Measurements from ENCODE around the gene SEMA3C. TPM values are rescaled to one million over a fixed set of nuclear protein-coding genes. Genes with fewer than 3 reads are reported as not detected.

Gene SEMA3C
- total RNA-seq, 2 experiments from 2014 or later = not detected

- H3K27ac Mint-ChIP-seq = no peak overlapping the region
- H3K27me3 Mint-ChIP-seq = no peaks in the 10 kb centered on the region
- H3K36me3 Mint-ChIP-seq = no peaks in the 10 kb centered on the region
- POLR2A ChIA-PET = no interaction called here
- H3K4me1 Mint-ChIP-seq (ENCODE audit: low read depth) = no peaks in the 10 kb centered on the region
- no peak overlapping the region for H3K4me3 Mint-ChIP-seq
- H3K9me3 Mint-ChIP-seq = peaks cover 4% of the 10 kb centered on the region
- intact Hi-C loops (cut with micrococcal nuclease) = no loop called here
- CTCF ChIA-PET = no interaction called here
- no peak for DNase-seq
These were observed 45.7 kb downstream of the SEMA3C start for GRCh38 chr7:80873140-80873539.

GRCh38 chr7:80871228-80871627 lies 47.6 kb downstream of the SEMA3C start:
- ChIA-PET CTCF (no interaction called here), POLR2A (no interaction called here)
- H3K4me3 Mint-ChIP-seq = no peak overlapping the region
- no peaks in the 10 kb centered on the region for H3K4me1 Mint-ChIP-seq (ENCODE audit: low read depth)
- H3K36me3 Mint-ChIP-seq = no peaks in the 10 kb centered on the region
- peaks cover 6% of the 10 kb centered on the region for H3K9me3 Mint-ChIP-seq
- no peaks in the 10 kb centered on the region for H3K27me3 Mint-ChIP-seq
- DNase-seq = no peak
- intact Hi-C loops (cut with micrococcal nuclease) = no loop called here
- no peak overlapping the region for H3K27ac Mint-ChIP-seq

GRCh38 chr7:80870813-80871212 lies 48.0 kb downstream of the SEMA3C start:
- peaks cover 6% of the 10 kb centered on the region for H3K9me3 Mint-ChIP-seq
- H3K27me3 Mint-ChIP-seq = no peaks in the 10 kb centered on the region
- H3K4me1 Mint-ChIP-seq (ENCODE audit: low read depth) = no peaks in the 10 kb centered on the region
- no peak overlapping the region for H3K4me3 Mint-ChIP-seq
- H3K27ac Mint-ChIP-seq = no peak overlapping the region
- no peak for DNase-seq
- intact Hi-C loops (cut with micrococcal nuclease) = no loop called here
- no peaks in the 10 kb centered on the region for H3K36me3 Mint-ChIP-seq
- CTCF ChIA-PET = no interaction called here
- POLR2A ChIA-PET = no interaction called here

- no peaks in the 10 kb centered on the region for H3K4me1 Mint-ChIP-seq (ENCODE audit: low read depth)
- ChIA-PET POLR2A (no interaction called here), CTCF (no interaction called here)
- intact Hi-C loops (cut with micrococcal nuclease) = no loop called here
- H3K9me3 Mint-ChIP-seq = peaks cover 6% of the 10 kb centered on the region
- no peaks in the 10 kb centered on the region for H3K27me3 Mint-ChIP-seq
- no peak overlapping the region for H3K27ac Mint-ChIP-seq
- DNase-seq = no peak
- no peaks in the 10 kb centered on the region for H3K36me3 Mint-ChIP-seq
- no peak overlapping the region for H3K4me3 Mint-ChIP-seq
These were observed 48.8 kb downstream of the SEMA3C start for GRCh38 chr7:80869821-80870751.

GRCh38 chr7:80869106-80869784 lies 49.6 kb downstream of the SEMA3C start:
- no peaks in the 10 kb centered on the region for H3K27me3 Mint-ChIP-seq
- ChIA-PET CTCF (no interaction called here), POLR2A (no interaction called here)
- no peaks in the 10 kb centered on the region for H3K36me3 Mint-ChIP-seq
- H3K27ac Mint-ChIP-seq = no peak overlapping the region
- DNase-seq = no peak
- no peaks in the 10 kb centered on the region for H3K4me1 Mint-ChIP-seq (ENCODE audit: low read depth)
- H3K4me3 Mint-ChIP-seq = no peak overlapping the region
- peaks cover 6% of the 10 kb centered on the region for H3K9me3 Mint-ChIP-seq
- intact Hi-C loops (cut with micrococcal nuclease) = no loop called here

GRCh38 chr7:80868566-80868965 lies 50.3 kb downstream of the SEMA3C start:
- H3K4me1 Mint-ChIP-seq (ENCODE audit: low read depth) = no peaks in the 10 kb centered on the region
- peaks cover 6% of the 10 kb centered on the region for H3K9me3 Mint-ChIP-seq
- intact Hi-C loops (cut with micrococcal nuclease) = no loop called here
- DNase-seq = no peak
- H3K27ac Mint-ChIP-seq = no peak overlapping the region
- H3K36me3 Mint-ChIP-seq = no peaks in the 10 kb centered on the region
- ChIA-PET CTCF (no interaction called here), POLR2A (no interaction called here)
- H3K27me3 Mint-ChIP-seq = no peaks in the 10 kb centered on the region
- no peak overlapping the region for H3K4me3 Mint-ChIP-seq

- peaks cover 17% of the 10 kb centered on the region for H3K9me3 Mint-ChIP-seq
- CTCF ChIA-PET = no interaction called here
These were observed 58.3 kb downstream of the SEMA3C start for GRCh38 chr7:80860554-80860953.

GRCh38 chr7:80859272-80859970 lies 59.4 kb downstream of the SEMA3C start:
- intact Hi-C loops (cut with micrococcal nuclease) = no loop called here
- Mint-ChIP-seq H3K27ac (no peak overlapping the region), H3K36me3 (no peaks in the 10 kb centered on the region), H3K4me3 (no peak overlapping the region), H3K4me1 (ENCODE audit: low read depth) (no peaks in the 10 kb centered on the region), H3K27me3 (no peaks in the 10 kb centered on the region), H3K9me3 (peaks cover 17% of the 10 kb centered on the region)
- POLR2A ChIA-PET = no interaction called here
- DNase-seq = no peak
- CTCF ChIA-PET = no interaction called here

More at GRCh38 chr7:80860554-80860953, 58.3 kb downstream of the SEMA3C start:
- Mint-ChIP-seq H3K4me3 (no peak overlapping the region), H3K4me1 (ENCODE audit: low read depth) (no peaks in the 10 kb centered on the region), H3K27ac (no peak overlapping the region), H3K27me3 (no peaks in the 10 kb centered on the region), H3K36me3 (no peaks in the 10 kb centered on the region)
- POLR2A ChIA-PET = no interaction called here
- intact Hi-C loops (cut with micrococcal nuclease) = no loop called here
- no peak for DNase-seq

GRCh38 chr7:80858141-80858903 lies 60.5 kb downstream of the SEMA3C start:
- Mint-ChIP-seq H3K36me3 (no peaks in the 10 kb centered on the region), H3K27ac (no peak overlapping the region), H3K27me3 (no peaks in the 10 kb centered on the region), H3K4me1 (ENCODE audit: low read depth) (no peaks in the 10 kb centered on the region), H3K9me3 (peaks cover 18% of the 10 kb centered on the region), H3K4me3 (no peak overlapping the region)
- DNase-seq = no peak
- ChIA-PET POLR2A (no interaction called here), CTCF (no interaction called here)
- intact Hi-C loops (cut with micrococcal nuclease) = no loop called here

GRCh38 chr7:80856769-80857168 lies 62.1 kb downstream of the SEMA3C start:
- Mint-ChIP-seq H3K9me3 (peaks cover 22% of the 10 kb centered on the region), H3K27ac (no peak overlapping the region), H3K4me3 (no peak overlapping the region), H3K4me1 (ENCODE audit: low read depth) (no peaks in the 10 kb centered on the region), H3K36me3 (no peaks in the 10 kb centered on the region), H3K27me3 (no peaks in the 10 kb centered on the region)
- ChIA-PET POLR2A (interaction anchor here (0.7 kb wide), 1 partner anchor 895 kb away, joined by 4 read pairs; no protein-coding TSS in a partner anchor), CTCF (no interaction called here)
- DNase-seq = no peak
- intact Hi-C loops (cut with micrococcal nuclease) = no loop called here

GRCh38 chr7:80851896-80852476 lies 66.9 kb downstream of the SEMA3C start:
- H3K4me1 Mint-ChIP-seq (ENCODE audit: low read depth) = no peaks in the 10 kb centered on the region
- no peak overlapping the region for H3K27ac Mint-ChIP-seq
- peaks cover 19% of the 10 kb centered on the region for H3K9me3 Mint-ChIP-seq
- H3K27me3 Mint-ChIP-seq = no peaks in the 10 kb centered on the region
- intact Hi-C loops (cut with micrococcal nuclease) = no loop called here
- ChIA-PET CTCF (no interaction called here), POLR2A (no interaction called here)
- H3K36me3 Mint-ChIP-seq = no peaks in the 10 kb centered on the region
- DNase-seq = no peak
- no peak overlapping the region for H3K4me3 Mint-ChIP-seq

GRCh38 chr7:80848841-80849240 lies 70.0 kb downstream of the SEMA3C start:
- H3K27ac Mint-ChIP-seq = no peak overlapping the region
- no peaks in the 10 kb centered on the region for H3K36me3 Mint-ChIP-seq
- peaks cover 16% of the 10 kb centered on the region for H3K9me3 Mint-ChIP-seq
- POLR2A ChIA-PET = no interaction called here
- intact Hi-C loops (cut with micrococcal nuclease) = no loop called here
- DNase-seq = no peak
- H3K4me3 Mint-ChIP-seq = no peak overlapping the region
- CTCF ChIA-PET = no interaction called here
- H3K4me1 Mint-ChIP-seq (ENCODE audit: low read depth) = no peaks in the 10 kb centered on the region
- no peaks in the 10 kb centered on the region for H3K27me3 Mint-ChIP-seq

Data from activated CD4-positive, alpha-beta memory T cell treated with anti-CD3 and anti-CD28 coated beads for 36 hours (primary cell).